NT2/D1 (cell line): ENCODE data around the gene TAS2R42.

Experiments used
- DNase-seq: peaks from one replicate; pipeline ENCODE4 v3.0.0-alpha.2; 2011; ENCODE audit warnings: low read depth, low spot score
- H3K27me3 ChIP-seq: 2 replicates; pipeline ENCODE4 v1.6.0; 2011; ENCODE audit warnings: mild to moderate bottlenecking; ENCODE audit not compliant: insufficient read length, insufficient read depth
- H3K36me3 ChIP-seq: 2 replicates; pipeline ENCODE4 v1.6.1; 2011; ENCODE audit warnings: mild to moderate bottlenecking, low read length, mixed read lengths; ENCODE audit not compliant: insufficient read depth, insufficient read length
- H3K4me1 ChIP-seq: 2 replicates; pipeline ENCODE4 v1.5.1; 2011; ENCODE audit not compliant: insufficient read depth, insufficient read length
- H3K4me3 ChIP-seq: 2 replicates; pipeline ENCODE4 v1.5.1; 2011; ENCODE audit warnings: low read depth; ENCODE audit not compliant: insufficient read length
- H3K9ac ChIP-seq: 2 replicates; pipeline ENCODE4 v1.6.0; 2011; ENCODE audit warnings: low read depth; ENCODE audit not compliant: insufficient read length
- H3K9me3 ChIP-seq: 2 replicates; pipeline ENCODE4 v1.5.1; 2011; ENCODE audit warnings: mild to moderate bottlenecking, low read length; ENCODE audit not compliant: insufficient read depth
- SUZ12 ChIP-seq: IDR thresholded peaks from 2 replicates; pipeline ENCODE4 v1.6.1; 2011; ENCODE audit not compliant: insufficient read length, insufficient read depth; ENCODE audit errors: extremely low read depth
- YY1 ChIP-seq: IDR thresholded peaks from 2 replicates; pipeline ENCODE4 v1.6.1; 2011; ENCODE audit not compliant: insufficient read length, insufficient read depth
- ZNF274 ChIP-seq: IDR thresholded peaks from 2 replicates; pipeline ENCODE4 v1.6.1; 2011; ENCODE audit warnings: mild to moderate bottlenecking, low read depth, low read length

TAS2R42 gene

DNA sequence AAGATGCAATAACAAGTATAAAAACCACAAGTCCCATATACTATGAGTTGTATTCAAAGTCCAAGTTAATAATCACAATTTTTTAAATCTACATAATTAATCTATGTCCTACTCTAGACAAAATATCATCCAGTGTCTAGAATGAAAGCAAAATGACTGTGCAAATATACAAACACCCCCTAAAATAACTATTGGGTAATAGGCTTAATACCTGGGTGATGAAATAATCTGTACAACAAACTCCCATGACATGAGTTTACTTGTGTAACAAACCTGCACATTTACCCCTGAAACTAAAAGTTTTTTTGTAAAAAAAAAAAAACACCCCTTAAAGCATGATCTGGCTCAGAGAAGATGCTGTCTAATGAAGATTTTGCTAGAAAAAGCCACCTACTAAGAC lies 4.2 kb downstream of the TAS2R42 start:
- Histone ChIP-seq H3K9me3 (no peaks in the 10 kb centered on the region), H3K4me3 (no peak overlapping the region), H3K9ac (no peak overlapping the region), H3K27me3 (no peaks in the 10 kb centered on the region), H3K36me3 (no peaks in the 10 kb centered on the region), H3K4me1 (no peaks in the 10 kb centered on the region)
- no peak for DNase-seq
- TF ChIP-seq SUZ12 (no peak), ZNF274 (no peak), YY1 (no peak)

DNA sequence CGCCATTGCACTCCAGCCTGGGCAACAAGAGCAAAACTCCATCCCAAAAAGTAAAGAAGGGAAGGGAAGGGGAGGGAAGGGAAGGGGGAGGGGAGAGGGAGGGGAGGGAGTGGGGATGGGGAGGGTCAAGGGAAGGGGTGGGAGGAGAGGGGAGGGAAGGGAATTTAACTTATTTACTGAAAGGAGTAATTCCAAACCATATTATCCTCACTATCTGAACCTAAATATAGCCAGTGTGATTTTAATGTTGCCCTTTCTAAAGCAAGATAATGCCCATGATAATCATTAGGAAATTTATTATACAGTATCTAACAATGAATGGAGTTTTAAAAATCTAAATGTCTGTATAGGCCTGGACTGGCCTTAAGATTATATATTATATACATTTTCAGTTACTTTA lies 8.5 kb downstream of the TAS2R42 start:
- Histone ChIP-seq H3K4me3 (no peak overlapping the region), H3K9ac (no peak overlapping the region), H3K36me3 (peaks cover 9% of the 10 kb centered on the region), H3K9me3 (no peaks in the 10 kb centered on the region), H3K4me1 (no peaks in the 10 kb centered on the region), H3K27me3 (no peaks in the 10 kb centered on the region)
- TF ChIP-seq SUZ12, result no peak
- TF ChIP-seq YY1, result no peak
- TF ChIP-seq ZNF274, result no peak
- DNase-seq, result no peak

DNA sequence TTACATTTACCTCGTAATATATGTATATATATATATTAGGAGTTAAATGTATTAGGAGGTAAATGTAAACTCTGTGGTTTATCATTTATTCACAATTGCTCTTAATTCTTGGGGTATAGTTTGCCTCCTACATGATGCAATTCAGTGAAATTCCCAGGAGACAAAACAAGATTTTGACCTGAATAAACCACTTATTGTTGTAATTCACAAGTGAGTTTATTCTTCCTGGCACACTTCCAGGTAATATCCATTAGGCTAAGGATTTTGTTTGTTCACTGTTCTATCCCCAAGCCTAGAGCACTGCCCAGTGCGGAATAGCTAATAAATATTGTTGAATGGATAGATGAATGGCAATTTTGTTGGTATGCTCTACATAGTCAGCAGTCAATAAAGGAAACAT lies 12.7 kb downstream of the TAS2R42 start:
- Histone ChIP-seq H3K27me3 (no peaks in the 10 kb centered on the region), H3K4me1 (no peaks in the 10 kb centered on the region), H3K36me3 (peaks cover 25% of the 10 kb centered on the region), H3K9ac (no peak overlapping the region), H3K9me3 (no peaks in the 10 kb centered on the region; the same call in 1 of the 2 replicates), H3K4me3 (no peak overlapping the region)
- TF ChIP-seq YY1 (no peak), ZNF274 (no peak)
- no peak for DNase-seq

DNA sequence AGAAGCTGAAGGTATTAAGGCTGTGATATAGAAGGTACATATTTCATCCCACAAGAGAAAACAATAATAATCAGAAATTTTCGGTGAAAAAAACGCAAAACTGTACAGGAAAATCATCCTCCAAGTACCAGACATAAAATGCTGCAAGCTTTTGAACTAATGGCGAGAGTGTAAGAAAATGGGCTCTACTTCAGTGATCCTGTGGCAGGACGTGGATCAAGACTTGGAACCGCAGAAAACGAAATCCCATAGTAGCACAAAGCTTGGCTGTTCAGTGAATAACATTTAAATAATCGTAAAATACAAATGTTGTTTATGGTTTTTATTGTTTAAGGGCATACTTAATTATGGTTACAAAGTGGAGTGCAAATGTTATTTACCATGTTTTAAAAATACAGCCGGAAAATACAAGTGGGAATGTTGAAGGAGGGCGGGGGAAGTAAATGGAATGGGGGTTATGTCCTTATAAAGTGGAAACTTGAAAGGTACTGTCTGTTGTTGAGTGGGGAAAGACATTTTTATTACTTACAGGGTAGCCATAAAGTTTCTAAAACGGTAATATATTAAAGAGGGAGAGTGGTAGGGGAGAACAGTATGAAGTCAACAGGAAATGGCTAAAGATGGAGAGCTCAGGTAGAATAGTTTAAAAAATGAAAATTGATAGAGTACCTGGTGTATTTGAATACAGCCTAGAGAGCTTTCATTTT lies 14.6 kb downstream of the TAS2R42 start:
- peaks cover 36% of the 10 kb centered on the region for H3K36me3 ChIP-seq

DNA sequence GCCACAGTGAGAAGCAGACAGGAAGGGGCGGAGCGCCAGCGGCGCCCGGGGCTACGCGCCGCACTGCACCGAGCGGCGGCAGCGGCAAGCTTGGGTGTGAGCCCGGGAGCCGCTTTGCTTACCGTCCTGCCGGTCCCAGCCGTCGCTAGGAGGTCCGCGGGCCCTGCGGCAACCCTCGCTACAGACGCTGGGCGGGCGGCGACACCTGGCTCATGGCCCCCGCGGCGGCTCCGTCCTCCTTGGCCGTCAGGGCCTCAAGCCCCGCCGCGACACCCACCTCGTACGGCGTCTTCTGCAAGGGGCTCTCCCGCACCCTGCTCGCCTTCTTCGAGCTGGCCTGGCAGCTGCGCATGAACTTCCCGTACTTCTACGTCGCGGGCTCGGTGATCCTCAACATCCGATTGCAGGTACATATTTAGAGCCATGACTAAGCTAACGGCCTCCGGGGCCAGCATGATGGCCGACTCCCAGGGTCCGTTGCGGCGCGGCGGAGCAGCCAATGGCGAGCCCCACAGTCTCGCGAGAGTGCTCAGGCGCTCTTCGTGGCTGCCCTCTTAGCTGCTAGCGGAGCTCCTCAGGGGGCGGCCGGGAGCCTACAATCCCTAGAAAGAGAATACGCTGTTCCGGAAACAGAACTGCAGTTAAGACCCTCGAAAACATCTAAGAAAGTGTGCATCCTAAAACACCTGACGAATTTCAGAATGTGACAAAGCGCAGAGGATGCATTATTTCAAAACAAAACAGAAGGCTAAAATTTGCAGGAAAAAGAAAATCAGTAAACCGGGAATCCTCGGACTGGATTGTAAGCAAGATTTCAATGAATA lies 15.4 kb downstream of the TAS2R42 start, which contains the start of gene SMIM10L1:
Gene SMIM10L1 (plus strand): TSS at position 50 of the 824 bp plus-strand sequence. CDS start 163 bp downstream, at position 213.
- peak within 1 kb of the TSS; percentile 94 for H3K9ac ChIP-seq
- no peaks in the 10 kb centered on the region for H3K4me1 ChIP-seq
- no peaks in the 10 kb centered on the region for H3K27me3 ChIP-seq
- TF ChIP-seq SUZ12 (no peak), YY1 (peak; percentile 89)
- peak; percentile 100 for DNase-seq
- H3K4me3 ChIP-seq, result peak within 1 kb of the TSS; percentile 88
- no peaks in the 10 kb centered on the region; the same call in 1 of the 2 replicates for H3K9me3 ChIP-seq
- H3K36me3 ChIP-seq, result peaks cover 44% of the 10 kb centered on the region

More for the DNA sequence above, 14.6 kb downstream of the TAS2R42 start:
- no peak for DNase-seq
- Histone ChIP-seq H3K4me1 (no peaks in the 10 kb centered on the region), H3K4me3 (peak overlapping the region; percentile 88), H3K9me3 (no peaks in the 10 kb centered on the region; the same call in 1 of the 2 replicates), H3K9ac (peak overlapping the region; percentile 94), H3K27me3 (no peaks in the 10 kb centered on the region)
- TF ChIP-seq ZNF274 (no peak), YY1 (no peak)

DNA sequence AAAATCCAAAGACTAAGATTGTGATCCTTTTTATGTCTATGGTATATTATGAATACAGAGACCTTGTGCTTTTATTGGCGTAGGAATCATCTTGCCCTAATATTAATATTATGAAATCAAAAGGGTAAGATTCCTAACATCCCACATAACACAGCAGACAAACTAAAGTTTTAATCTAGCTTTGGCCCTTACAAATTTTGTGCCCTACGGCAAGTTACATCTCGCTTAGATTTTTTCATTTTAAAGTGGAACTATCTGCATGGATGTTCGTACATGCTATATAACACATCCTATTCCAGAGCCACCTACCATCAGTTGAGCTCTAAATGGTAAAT lies 16.0 kb downstream of the TAS2R42 start:
- H3K9me3 ChIP-seq, result no peaks in the 10 kb centered on the region; the same call in 1 of the 2 replicates
- H3K9ac ChIP-seq, result peak overlapping the region; percentile 94
- H3K4me1 ChIP-seq, result no peaks in the 10 kb centered on the region
- H3K27me3 ChIP-seq, result no peaks in the 10 kb centered on the region
- peaks cover 50% of the 10 kb centered on the region for H3K36me3 ChIP-seq
- TF ChIP-seq YY1 (no peak), SUZ12 (no peak), ZNF274 (no peak)
- DNase-seq, result no peak
- peak overlapping the region; percentile 88 for H3K4me3 ChIP-seq

DNA sequence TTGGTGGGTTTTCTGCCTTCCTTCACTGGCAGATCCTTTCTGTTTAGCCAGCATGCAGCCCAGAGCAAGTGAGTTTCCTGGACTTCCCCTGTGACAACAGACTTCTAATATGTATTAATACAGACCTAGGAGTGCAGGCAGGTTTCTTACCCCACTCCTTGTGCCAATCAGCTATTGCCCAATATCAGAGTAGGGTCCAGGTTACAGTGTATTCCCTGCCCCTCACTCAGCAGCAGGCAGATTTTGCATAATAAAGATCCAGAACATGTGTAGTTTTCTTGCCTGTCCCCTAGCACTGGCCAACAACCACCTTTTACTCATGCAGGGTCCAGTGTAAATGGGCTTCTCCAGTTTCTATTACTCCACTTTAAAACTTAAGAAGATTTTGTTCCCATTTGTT lies 20.4 kb downstream of the TAS2R42 start:
- Histone ChIP-seq H3K27me3 (no peaks in the 10 kb centered on the region), H3K9ac (no peak overlapping the region), H3K9me3 (no peaks in the 10 kb centered on the region; the same call in 1 of the 2 replicates), H3K4me1 (no peaks in the 10 kb centered on the region), H3K4me3 (no peak overlapping the region), H3K36me3 (peaks cover 72% of the 10 kb centered on the region)
- TF ChIP-seq ZNF274, result no peak
- no peak for TF ChIP-seq YY1
- no peak for TF ChIP-seq SUZ12
- DNase-seq, result no peak
